Ishikawa (cell line): ENCODE measurements around the gene INPP5E.

Experiments
- CEBPB ChIP-seq: IDR thresholded peaks from 2 replicates; pipeline ENCODE4 v1.6.1; 2012
- CREB1 ChIP-seq: IDR thresholded peaks from 2 replicates; pipeline ENCODE4 v1.6.1; 2012; ENCODE audit warnings: low read depth
- EGR1 ChIP-seq: IDR thresholded peaks from 2 replicates; pipeline ENCODE4 v1.6.1; 2012
- EP300 ChIP-seq: IDR thresholded peaks from 2 replicates; pipeline ENCODE4 v1.6.1; 2012; ENCODE audit warnings: borderline replicate concordance
- FOXM1 ChIP-seq: IDR thresholded peaks from 2 replicates; pipeline ENCODE4 v1.6.1; 2012; ENCODE audit warnings: low read depth, borderline replicate concordance
- NFIC ChIP-seq: IDR thresholded peaks from 2 replicates; pipeline ENCODE4 v1.6.1; 2012
- RAD21 ChIP-seq: IDR thresholded peaks from 2 replicates; pipeline ENCODE4 v1.6.1; 2012; ENCODE audit warnings: low read depth
- TAF1 ChIP-seq: IDR thresholded peaks from 2 replicates; pipeline ENCODE4 v1.6.1; 2012; ENCODE audit warnings: low read depth, mild to moderate bottlenecking
- TCF12 ChIP-seq: IDR thresholded peaks from 2 replicates; pipeline ENCODE4 v1.6.1; 2012; ENCODE audit warnings: low read depth
- TEAD4 ChIP-seq: IDR thresholded peaks from 2 replicates; pipeline ENCODE4 v1.6.1; 2012
- USF1 ChIP-seq: IDR thresholded peaks from 2 replicates; pipeline ENCODE4 v1.6.1; 2012
- YY1 ChIP-seq: IDR thresholded peaks from 2 replicates; pipeline ENCODE4 v1.6.1; 2012; ENCODE audit warnings: low read depth
- ZBTB7A ChIP-seq: IDR thresholded peaks from 2 replicates; pipeline ENCODE4 v1.6.1; 2012; ENCODE audit warnings: low read depth
- TF ChIP-seq, protein P1 (sequence below): IDR thresholded peaks from 2 replicates; pipeline ENCODE4 v1.6.1; 2012
- TF ChIP-seq, protein P2 (sequence below): IDR thresholded peaks from 2 replicates; pipeline ENCODE4 v1.6.1; 2012; ENCODE audit warnings: low read depth, mild to moderate bottlenecking

The INPP5E gene

DNA sequence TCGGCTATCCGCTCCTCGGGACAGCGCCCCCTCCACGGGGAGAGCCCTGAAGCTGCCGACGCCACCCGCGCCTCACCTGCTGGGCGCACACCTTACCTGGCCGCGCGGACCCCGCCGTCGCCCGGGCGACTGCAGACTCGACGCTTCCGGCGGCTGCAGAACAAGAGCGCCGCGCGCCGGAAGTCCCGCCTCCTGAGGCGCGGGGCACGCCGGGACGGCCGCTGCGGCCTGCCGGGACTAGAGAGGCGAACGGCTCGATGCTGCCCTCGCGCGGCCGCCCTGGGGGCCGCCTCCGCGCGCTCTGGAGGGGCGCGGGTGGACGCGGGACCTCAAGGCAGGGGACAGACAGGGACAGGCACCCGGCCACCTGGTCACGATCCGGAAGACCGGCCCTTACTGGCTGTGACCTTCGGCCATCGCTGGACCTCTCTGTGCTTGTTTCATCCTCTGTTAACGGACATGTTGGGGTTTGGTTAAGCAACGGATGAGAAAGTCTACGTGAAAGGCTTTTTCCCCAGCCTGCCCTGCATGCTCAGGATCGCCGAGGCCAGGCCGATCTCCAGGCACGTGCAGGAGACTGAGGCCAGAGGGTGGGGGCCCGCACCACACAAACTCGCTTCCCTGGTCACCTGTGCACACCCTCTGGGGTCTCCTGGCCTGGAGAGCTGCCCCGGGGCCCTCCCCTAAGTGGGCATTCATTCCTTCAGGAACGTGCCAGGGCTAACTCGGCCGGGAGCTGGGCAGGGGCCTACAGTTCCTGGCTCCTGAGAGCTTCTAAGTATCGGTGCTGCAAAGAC lies 39.4 kb downstream of the INPP5E start, which contains the start of gene SNAPC4:
SNAPC4 (minus strand) TSS at position 133 of the 797 bp plus-strand sequence. CDS start 1,742 bp downstream, outside the sequence.
- TF ChIP-seq RAD21 (peak; percentile 69; the same call in 1 of the 2 replicates), YY1 (peak; percentile 68), ZBTB7A (peak; percentile 92), TEAD4 (no peak; the same call in 1 of the 2 replicates), FOXM1 (no peak), TCF12 (no peak; the same call in 1 of the 2 replicates), TAF1 (peak; percentile 92), EP300 (no peak)
- TF ChIP-seq, protein P1, sequence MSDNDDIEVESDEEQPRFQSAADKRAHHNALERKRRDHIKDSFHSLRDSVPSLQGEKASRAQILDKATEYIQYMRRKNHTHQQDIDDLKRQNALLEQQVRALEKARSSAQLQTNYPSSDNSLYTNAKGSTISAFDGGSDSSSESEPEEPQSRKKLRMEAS = peak; percentile 31; the same call in 1 of the 2 replicates

- TF ChIP-seq, protein P1 = peak; percentile 56
- no peak for TF ChIP-seq TAF1
These were observed 40.2 kb downstream of the INPP5E start for GRCh38 chr9:136399176-136400037.

DNA sequence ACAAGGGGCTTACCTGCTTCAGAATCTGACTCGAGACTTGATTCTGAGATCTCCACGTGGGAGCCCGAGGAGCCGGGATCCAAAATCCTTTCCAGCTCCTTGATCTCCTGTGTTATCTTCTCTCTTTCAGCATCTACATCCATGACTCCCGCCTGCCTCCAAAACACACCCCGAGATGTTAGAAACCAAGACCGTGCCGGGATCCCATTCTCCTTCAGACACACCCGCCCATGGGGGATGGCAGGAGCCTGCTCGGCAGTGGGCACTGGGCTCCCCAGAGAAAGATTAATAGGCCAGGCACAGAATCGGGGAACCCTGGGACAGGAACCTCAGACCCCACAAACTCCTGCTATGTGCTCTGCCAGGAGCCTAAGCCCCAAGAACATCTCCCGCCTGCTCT lies 41.4 kb downstream of the INPP5E start:
- TF ChIP-seq FOXM1 (no peak), NFIC (no peak), TCF12 (no peak), TAF1 (no peak), RAD21 (no peak), USF1 (no peak), CREB1 (no peak), YY1 (no peak), TEAD4 (no peak), ZBTB7A (no peak), EGR1 (no peak), EP300 (no peak), CEBPB (no peak)
- TF ChIP-seq, protein P1 = no peak
- TF ChIP-seq, protein P2, sequence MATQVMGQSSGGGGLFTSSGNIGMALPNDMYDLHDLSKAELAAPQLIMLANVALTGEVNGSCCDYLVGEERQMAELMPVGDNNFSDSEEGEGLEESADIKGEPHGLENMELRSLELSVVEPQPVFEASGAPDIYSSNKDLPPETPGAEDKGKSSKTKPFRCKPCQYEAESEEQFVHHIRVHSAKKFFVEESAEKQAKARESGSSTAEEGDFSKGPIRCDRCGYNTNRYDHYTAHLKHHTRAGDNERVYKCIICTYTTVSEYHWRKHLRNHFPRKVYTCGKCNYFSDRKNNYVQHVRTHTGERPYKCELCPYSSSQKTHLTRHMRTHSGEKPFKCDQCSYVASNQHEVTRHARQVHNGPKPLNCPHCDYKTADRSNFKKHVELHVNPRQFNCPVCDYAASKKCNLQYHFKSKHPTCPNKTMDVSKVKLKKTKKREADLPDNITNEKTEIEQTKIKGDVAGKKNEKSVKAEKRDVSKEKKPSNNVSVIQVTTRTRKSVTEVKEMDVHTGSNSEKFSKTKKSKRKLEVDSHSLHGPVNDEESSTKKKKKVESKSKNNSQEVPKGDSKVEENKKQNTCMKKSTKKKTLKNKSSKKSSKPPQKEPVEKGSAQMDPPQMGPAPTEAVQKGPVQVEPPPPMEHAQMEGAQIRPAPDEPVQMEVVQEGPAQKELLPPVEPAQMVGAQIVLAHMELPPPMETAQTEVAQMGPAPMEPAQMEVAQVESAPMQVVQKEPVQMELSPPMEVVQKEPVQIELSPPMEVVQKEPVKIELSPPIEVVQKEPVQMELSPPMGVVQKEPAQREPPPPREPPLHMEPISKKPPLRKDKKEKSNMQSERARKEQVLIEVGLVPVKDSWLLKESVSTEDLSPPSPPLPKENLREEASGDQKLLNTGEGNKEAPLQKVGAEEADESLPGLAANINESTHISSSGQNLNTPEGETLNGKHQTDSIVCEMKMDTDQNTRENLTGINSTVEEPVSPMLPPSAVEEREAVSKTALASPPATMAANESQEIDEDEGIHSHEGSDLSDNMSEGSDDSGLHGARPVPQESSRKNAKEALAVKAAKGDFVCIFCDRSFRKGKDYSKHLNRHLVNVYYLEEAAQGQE = no peak

DNA sequence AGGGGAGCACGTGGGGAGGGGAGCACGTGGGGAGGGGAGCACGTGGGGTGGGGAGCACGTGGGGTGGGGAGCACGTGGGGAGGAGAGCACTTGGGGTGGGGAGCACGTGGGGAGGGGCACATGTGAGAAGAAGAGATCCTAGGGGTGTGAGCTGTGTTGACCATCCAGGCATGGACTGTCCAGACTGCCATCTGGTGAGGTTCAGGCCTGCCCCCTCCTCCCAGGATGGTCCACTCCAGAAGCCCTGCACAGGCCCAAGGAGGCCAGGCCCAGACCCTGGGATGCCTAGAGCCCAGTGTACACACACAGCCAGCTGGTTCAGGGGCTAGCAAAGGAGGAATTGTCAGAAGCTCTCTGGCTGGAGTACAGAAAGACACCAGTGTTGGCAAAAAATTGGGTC lies 42.0 kb downstream of the INPP5E start:
- no peak for TF ChIP-seq TAF1
- TF ChIP-seq CEBPB = no peak

DNA sequence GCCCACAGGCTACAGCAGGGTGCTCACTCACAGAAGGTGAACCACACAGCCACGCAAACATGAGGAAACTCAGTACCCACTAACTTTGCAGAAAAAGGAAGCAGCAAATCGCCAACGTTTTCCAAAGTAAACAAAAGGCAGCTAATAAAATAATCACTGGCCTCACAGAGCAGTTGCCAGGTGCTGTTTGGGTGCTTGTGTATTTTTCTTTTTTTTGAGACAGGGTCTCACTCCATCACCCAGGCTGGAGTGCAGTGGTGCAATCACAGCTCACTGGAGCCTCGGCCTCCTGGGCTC lies 43.5 kb downstream of the INPP5E start:
- no peak for TF ChIP-seq TAF1
- TF ChIP-seq NFIC = no peak
- TF ChIP-seq TEAD4 = no peak
- TF ChIP-seq CEBPB = no peak
- no peak for TF ChIP-seq EGR1
- TF ChIP-seq EP300 = no peak
- TF ChIP-seq YY1 = no peak
- TF ChIP-seq, protein P1 = no peak
- no peak for TF ChIP-seq ZBTB7A
- no peak for TF ChIP-seq FOXM1
- no peak for TF ChIP-seq USF1
- TF ChIP-seq, protein P2 = no peak
- no peak for TF ChIP-seq CREB1
- TF ChIP-seq RAD21 = no peak
- no peak for TF ChIP-seq TCF12
